Measurements from ENCODE around the gene CDHR3.

GRCh38 chr7:105962353-105962752, 711 bp upstream of the CDHR3 start:
- TF ChIP-seq EZH2 (IDR thresholded peaks at IDR 0.05; ENCODE audit: low read length, missing control alignments) (no peak), CTCF (conservative IDR thresholded peaks at IDR 0.05 in 1 of 2, IDR thresholded peaks at IDR 0.05 in 1 of 2; ENCODE audit: low read depth in 1 of 2, low read length in 2 of 2) (no peak)

All from fibroblast of lung (primary cell).